ENCODE measurements around the gene RDM1.

GRCh38 chr17:35912942-35913341 lies 17.6 kb downstream of the RDM1 start:
- TF ChIP-seq PBX3 (IDR thresholded peaks at IDR 0.05) (no peak), CTCF (IDR thresholded peaks at IDR 0.05) (no peak)

All from A549 (cell line).